Measurements from ENCODE around the gene TNFAIP6. TPM values are rescaled to one million over a fixed set of nuclear protein-coding genes. Genes with fewer than 3 reads are reported as not detected.

TNFAIP6 gene
- total RNA-seq, 4 donors from 2014 or later: 0.88 to 2.4 (median 1.9) TPM; not detected in 1

GRCh38 chr2:151326554-151326953, 30.8 kb upstream of the TNFAIP6 start:
- intact Hi-C loops (cut with DNase I; ENCODE audit: low total_unique reads): no loop called here
- no peak for ATAC-seq
- H3K27ac ChIP-seq: no peak overlapping the region
- H3K4me1 ChIP-seq: no peaks in the 10 kb centered on the region
- in situ Hi-C loops (cut with MboI; ENCODE audit: low sequenced_read_pairs in 4 of 4): no loop called here
- no peak overlapping the region for H3K4me3 ChIP-seq
- TF ChIP-seq POLR2A (IDR thresholded peaks at IDR 0.05) (no peak), CTCF (IDR thresholded peaks at IDR 0.05 in 4 of 5, conservative IDR thresholded peaks at IDR 0.05 in 1 of 5) (no peak)
- no peak for DNase-seq
- no peaks in the 10 kb centered on the region for H3K36me3 ChIP-seq
- H3K9me3 ChIP-seq: peaks cover 0 to 4% (median 0%) of the 10 kb centered on the region in 3 donors
- no peaks in the 10 kb centered on the region for H3K27me3 ChIP-seq

GRCh38 chr2:151329998-151330397, 27.4 kb upstream of the TNFAIP6 start:
- H3K4me1 ChIP-seq: no peaks in the 10 kb centered on the region
- no peaks in the 10 kb centered on the region for H3K27me3 ChIP-seq
- ATAC-seq: no peak
- no peaks in the 10 kb centered on the region for H3K36me3 ChIP-seq
- no peak overlapping the region for H3K4me3 ChIP-seq
- intact Hi-C loops (cut with DNase I; ENCODE audit: low total_unique reads): no loop called here
- DNase-seq: no peak
- no peak overlapping the region for H3K27ac ChIP-seq
- no peak for TF ChIP-seq POLR2A (IDR thresholded peaks at IDR 0.05)
- TF ChIP-seq CTCF (IDR thresholded peaks at IDR 0.05 in 4 of 5, conservative IDR thresholded peaks at IDR 0.05 in 1 of 5): no peak
- H3K9me3 ChIP-seq: peaks cover 0 to 7% (median 0%) of the 10 kb centered on the region in 3 donors
- in situ Hi-C loops (cut with MboI; ENCODE audit: low sequenced_read_pairs in 4 of 4): no loop called here

GRCh38 chr2:151333083-151333482, 24.3 kb upstream of the TNFAIP6 start:
- no peak for ATAC-seq

GRCh38 chr2:151334082-151334815, 23.1 kb upstream of the TNFAIP6 start:
- H3K9me3 ChIP-seq: peaks cover 0 to 7% (median 0%) of the 10 kb centered on the region in 3 donors
- peak; percentile 61 to 69 for ATAC-seq

More at GRCh38 chr2:151333083-151333482, 24.3 kb upstream of the TNFAIP6 start:
- no peak for TF ChIP-seq CTCF (IDR thresholded peaks at IDR 0.05 in 4 of 5, conservative IDR thresholded peaks at IDR 0.05 in 1 of 5)
- no peak for TF ChIP-seq POLR2A (IDR thresholded peaks at IDR 0.05)
- Histone ChIP-seq H3K27ac (no peak overlapping the region), H3K27me3 (no peaks in the 10 kb centered on the region), H3K4me1 (no peaks in the 10 kb centered on the region), H3K9me3 (peaks cover 0 to 7% (median 0%) of the 10 kb centered on the region in 3 donors), H3K4me3 (no peak overlapping the region), H3K36me3 (no peaks in the 10 kb centered on the region)
- DNase-seq: no peak
- intact Hi-C loops (cut with DNase I; ENCODE audit: low total_unique reads): no loop called here
- in situ Hi-C loops (cut with MboI; ENCODE audit: low sequenced_read_pairs in 4 of 4): no loop called here

More at GRCh38 chr2:151334082-151334815, 23.1 kb upstream of the TNFAIP6 start:
- H3K36me3 ChIP-seq: no peaks in the 10 kb centered on the region
- peaks cover 0 to 2% of the 10 kb centered on the region in 2 donors for H3K4me1 ChIP-seq
- intact Hi-C loops (cut with DNase I; ENCODE audit: low total_unique reads) (no loop called here), in situ Hi-C loops (cut with MboI; ENCODE audit: low sequenced_read_pairs in 4 of 4) (no loop called here)
- H3K4me3 ChIP-seq: no peak overlapping the region
- TF ChIP-seq CTCF (IDR thresholded peaks at IDR 0.05 in 4 of 5, conservative IDR thresholded peaks at IDR 0.05 in 1 of 5) (no peak), POLR2A (IDR thresholded peaks at IDR 0.05) (no peak)
- no peak for DNase-seq
- H3K27me3 ChIP-seq: no peaks in the 10 kb centered on the region
- H3K27ac ChIP-seq: peak overlapping the region in 1 of 4 donors; percentile 27
